HuH-7.5 (cell line): ENCODE measurements around the gene CDHR2.
A peak's percentile ranks its signal among the peaks of the same experiment; 100 is the strongest.

Experiments used
- DNase-seq: peaks from one replicate; pipeline ENCODE4 v3.0.0; 2011; ENCODE audit warnings: low spot score

Gene CDHR2

GRCh38 chr5:176621661-176622079 is 72.5 kb downstream of the CDHR2 start:
- no peak for DNase-seq

- no peak for DNase-seq
Observed at GRCh38 chr5:176624142-176624541, 75.0 kb downstream of the CDHR2 start.

- DNase-seq: no peak
Observed at GRCh38 chr5:176624938-176625337, 75.8 kb downstream of the CDHR2 start.

GRCh38 chr5:176625512-176625911 is 76.4 kb downstream of the CDHR2 start:
- DNase-seq: no peak

GRCh38 chr5:176625966-176626875 is 77.1 kb downstream of the CDHR2 start:
- no peak for DNase-seq

GRCh38 chr5:176626876-176627236 is 77.7 kb downstream of the CDHR2 start:
- DNase-seq: no peak

GRCh38 chr5:176627582-176627981 is 78.4 kb downstream of the CDHR2 start:
- DNase-seq: no peak

- DNase-seq: no peak
Observed at GRCh38 chr5:176628406-176629228, 79.5 kb downstream of the CDHR2 start.

- DNase-seq: no peak
Observed at GRCh38 chr5:176629317-176629852, 80.2 kb downstream of the CDHR2 start.

- DNase-seq: peak; percentile 85
Observed at GRCh38 chr5:176629853-176630680, 80.9 kb downstream of the CDHR2 start, which contains the start of the genes EIF4E1B and SNCB. Gene EIF4E1B, plus strand, starts transcription at chr5:176630675. Its CDS starts 12,113 bp downstream, at chr5:176642788. Gene SNCB, minus strand, starts transcription at chr5:176630534. Its CDS starts 880 bp downstream, at chr5:176629654.

GRCh38 chr5:176630681-176631222 is 81.6 kb downstream of the CDHR2 start:
- no peak for DNase-seq

GRCh38 chr5:176631383-176632200 is 82.5 kb downstream of the CDHR2 start:
- DNase-seq: no peak

- no peak for DNase-seq
Observed at GRCh38 chr5:176632745-176633144, 83.6 kb downstream of the CDHR2 start.

GRCh38 chr5:176633598-176633997 is 84.5 kb downstream of the CDHR2 start:
- DNase-seq: no peak

GRCh38 chr5:176636426-176636825 is 87.3 kb downstream of the CDHR2 start:
- no peak for DNase-seq

GRCh38 chr5:176637556-176637955 is 88.4 kb downstream of the CDHR2 start:
- DNase-seq: no peak

GRCh38 chr5:176638437-176638836 is 89.3 kb downstream of the CDHR2 start:
- no peak for DNase-seq

GRCh38 chr5:176639208-176639607 is 90.1 kb downstream of the CDHR2 start:
- no peak for DNase-seq

- no peak for DNase-seq
Observed at GRCh38 chr5:176639981-176640380, 90.8 kb downstream of the CDHR2 start.

GRCh38 chr5:176640616-176641015 is 91.5 kb downstream of the CDHR2 start:
- DNase-seq: no peak
